Left renal cortex interstitium (tissue), 4 donors: ENCODE measurements around the gene HDAC4. TPM values are rescaled to one million over a fixed set of nuclear protein-coding genes. Genes with fewer than 3 reads are reported as not detected.
"Not testable (repeated sequence)": the region's sequence is repeated elsewhere in the genome, so short reads cannot be mapped to it uniquely, and the experiment has no call there.

Experiments
- DNase-seq, 4 donors: peaks; one replicate each; pipeline ENCODE4 v3.0.0-alpha.2; 2013; ENCODE audit warnings: low read depth in 4 of 4, low spot score in 2 of 4, missing footprints in 1 of 4
- polyA plus RNA-seq, 4 donors: library from polyadenylated mRNA; unstranded; fragments of 120-200 nt; gene quantifications; one replicate each; pipeline ENCODE4 v1.2.1, GENCODE V29; 2013; ENCODE audit not compliant: insufficient read length in 4 of 4

HDAC4 gene
- 10 to 100 TPM; 10.5 to 21.1 (median 14.3) TPM for polyA plus RNA-seq

- DNase-seq = no peak
Measured at GRCh38 chr2:239400596-239401066, at the start of gene HDAC4. Gene HDAC4 (minus strand): TSS chr2:239401020. CDS start chr2:239352699, 48,321 bp downstream.

GRCh38 chr2:239449468-239449867, 48.6 kb upstream of the HDAC4 start:
- not testable (repeated sequence) for DNase-seq

GRCh38 chr2:239445771-239446524, 45.1 kb upstream of the HDAC4 start:
- no peak for DNase-seq

GRCh38 chr2:239444626-239445577, 44.1 kb upstream of the HDAC4 start:
- DNase-seq = no peak

- no peak for DNase-seq
Measured at GRCh38 chr2:239443666-239444567, 43.1 kb upstream of the HDAC4 start.

GRCh38 chr2:239443102-239443620, 42.3 kb upstream of the HDAC4 start:
- no peak for DNase-seq

- DNase-seq = no peak
Measured at GRCh38 chr2:239442192-239442591, 41.4 kb upstream of the HDAC4 start.

- DNase-seq = no peak
Measured at GRCh38 chr2:239441261-239442078, 40.6 kb upstream of the HDAC4 start.

- DNase-seq = no peak
Measured at GRCh38 chr2:239440511-239440959, 39.7 kb upstream of the HDAC4 start.

GRCh38 chr2:239439754-239440315, 39.0 kb upstream of the HDAC4 start:
- DNase-seq = no peak

- no peak for DNase-seq
Measured at GRCh38 chr2:239438995-239439753, 38.4 kb upstream of the HDAC4 start.

GRCh38 chr2:239438368-239438767, 37.5 kb upstream of the HDAC4 start:
- no peak for DNase-seq

GRCh38 chr2:239436669-239437335, 36.0 kb upstream of the HDAC4 start:
- no peak for DNase-seq

- DNase-seq = no peak
Measured at GRCh38 chr2:239436076-239436475, 35.3 kb upstream of the HDAC4 start.

GRCh38 chr2:239433777-239434403, 33.1 kb upstream of the HDAC4 start:
- no peak for DNase-seq

- DNase-seq = no peak
Measured at GRCh38 chr2:239432174-239432573, 31.4 kb upstream of the HDAC4 start.

- DNase-seq = no peak
Measured at GRCh38 chr2:239431536-239431935, 30.7 kb upstream of the HDAC4 start.
